Midbrain (tissue), 1 donor: Measurements from ENCODE around the gene SMIM41.
A peak's percentile ranks its signal among the peaks of the same experiment; 100 is the strongest.

ENCODE experiments used
- DNase-seq: peaks from one replicate; lab custom pipeline; 2025; lab: John Stamatoyannopoulos, UW

Gene SMIM41

DNA sequence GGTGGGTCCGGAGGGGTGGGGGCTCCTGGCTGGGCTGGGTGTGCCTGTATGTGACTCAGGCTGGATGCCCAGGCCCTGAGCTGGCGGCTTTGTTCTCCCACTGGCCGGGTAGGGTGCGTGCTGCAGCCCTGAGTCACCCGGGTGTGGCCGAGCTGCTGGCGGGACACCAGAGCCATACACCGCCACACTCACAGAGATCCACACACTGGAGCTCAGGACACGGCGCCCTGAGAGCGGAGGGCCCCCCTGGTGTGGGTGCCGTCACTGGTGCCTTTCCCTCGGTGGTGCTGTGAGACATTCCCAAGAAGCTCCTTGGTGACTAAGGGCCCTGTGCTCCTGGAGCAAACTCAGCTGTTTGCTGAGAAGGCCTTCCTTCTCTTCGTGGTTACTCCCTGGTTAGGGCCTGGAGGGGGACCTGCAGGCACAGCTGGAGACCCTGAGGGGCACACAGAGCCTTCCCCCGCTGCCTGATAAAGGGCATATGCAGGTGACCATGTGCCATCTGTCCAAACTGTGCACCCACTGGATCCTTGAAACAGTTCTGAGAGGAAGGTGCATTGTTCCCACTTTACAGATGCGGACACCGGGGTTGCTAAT lies 68.0 kb downstream of the SMIM41 start:
- no peak for DNase-seq

DNA sequence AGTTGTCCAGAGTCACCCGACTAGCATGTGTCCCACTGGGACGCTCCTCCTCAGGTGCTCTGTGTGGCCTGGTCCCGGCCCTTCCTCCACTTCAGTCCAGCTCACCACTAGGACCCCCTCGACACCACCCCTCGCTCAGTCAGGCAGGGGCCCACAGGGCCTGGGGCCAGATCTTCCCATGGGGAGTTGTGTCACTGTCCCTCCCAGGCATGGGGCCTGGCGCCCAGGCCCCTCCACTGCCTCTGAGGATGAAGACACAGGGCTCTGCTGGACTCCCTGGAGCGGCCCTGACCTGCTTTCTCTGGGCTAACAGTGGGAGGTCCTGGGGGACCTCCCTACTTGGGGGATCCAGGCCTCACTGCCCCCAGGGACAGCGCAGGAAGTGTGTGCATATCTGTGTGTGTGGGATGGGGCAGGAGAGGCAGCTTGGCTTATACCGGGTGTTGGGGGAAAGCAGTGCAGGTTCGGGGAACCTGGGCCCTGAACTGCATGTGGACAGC lies 68.5 kb downstream of the SMIM41 start:
- DNase-seq = no peak

DNA sequence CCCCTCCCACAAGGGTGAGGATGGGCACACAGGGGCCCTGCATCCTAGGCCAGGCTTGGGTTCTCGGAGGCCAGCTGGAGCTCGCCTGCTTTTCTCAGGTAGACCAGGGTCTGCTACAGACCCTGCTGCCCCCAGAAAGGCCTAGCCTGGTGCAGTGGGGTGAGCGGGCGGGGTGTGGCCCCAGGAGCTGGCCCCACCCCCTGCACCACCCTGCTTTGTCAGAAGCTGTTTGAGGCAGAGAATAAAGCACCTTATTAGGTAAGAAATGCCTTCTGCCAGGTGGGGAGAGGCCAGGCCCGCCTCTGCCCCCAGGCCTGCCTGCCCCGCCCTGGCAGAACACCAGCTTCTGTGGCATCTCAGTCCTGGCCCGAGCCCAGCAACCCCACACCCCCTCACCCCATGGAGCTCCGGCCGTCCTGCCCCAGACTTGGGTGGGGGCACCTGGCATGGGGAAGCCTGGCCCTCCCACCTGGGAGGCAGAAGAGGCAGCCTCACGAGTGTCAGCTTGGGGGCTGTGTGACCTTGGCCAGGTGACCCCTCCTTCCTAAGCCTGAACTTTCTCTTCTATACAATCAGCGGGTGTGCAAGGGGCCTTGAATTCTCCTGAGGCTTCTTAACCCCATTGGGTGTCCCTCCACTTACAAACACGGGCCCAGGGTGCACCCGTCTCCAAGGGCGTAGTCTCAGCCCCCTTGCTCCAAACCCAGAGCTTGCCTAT lies 69.1 kb downstream of the SMIM41 start:
- no peak for DNase-seq

DNA sequence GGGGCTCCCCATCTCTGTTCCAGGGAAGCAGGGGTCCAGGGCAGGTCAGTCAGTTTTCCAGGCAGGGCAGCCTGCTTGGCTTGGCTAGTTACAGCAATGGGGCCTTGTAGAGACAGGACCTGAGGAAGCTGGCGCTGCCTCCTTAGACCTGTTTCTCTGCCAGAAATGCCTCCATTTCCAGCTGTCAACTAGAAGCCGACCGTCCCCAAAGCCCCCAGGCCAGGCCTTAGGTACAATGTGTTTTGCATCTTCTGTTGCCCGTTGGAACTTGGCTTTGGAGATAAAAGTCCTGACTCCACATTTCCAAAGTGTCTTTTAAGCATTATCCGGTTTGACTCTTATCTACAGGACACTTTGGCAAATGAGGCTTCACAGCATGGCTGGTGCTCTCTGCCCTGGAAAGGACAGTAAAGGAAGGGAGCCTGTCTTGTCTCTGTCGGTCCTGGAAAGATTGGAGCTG lies 69.7 kb downstream of the SMIM41 start:
- DNase-seq = no peak

DNA sequence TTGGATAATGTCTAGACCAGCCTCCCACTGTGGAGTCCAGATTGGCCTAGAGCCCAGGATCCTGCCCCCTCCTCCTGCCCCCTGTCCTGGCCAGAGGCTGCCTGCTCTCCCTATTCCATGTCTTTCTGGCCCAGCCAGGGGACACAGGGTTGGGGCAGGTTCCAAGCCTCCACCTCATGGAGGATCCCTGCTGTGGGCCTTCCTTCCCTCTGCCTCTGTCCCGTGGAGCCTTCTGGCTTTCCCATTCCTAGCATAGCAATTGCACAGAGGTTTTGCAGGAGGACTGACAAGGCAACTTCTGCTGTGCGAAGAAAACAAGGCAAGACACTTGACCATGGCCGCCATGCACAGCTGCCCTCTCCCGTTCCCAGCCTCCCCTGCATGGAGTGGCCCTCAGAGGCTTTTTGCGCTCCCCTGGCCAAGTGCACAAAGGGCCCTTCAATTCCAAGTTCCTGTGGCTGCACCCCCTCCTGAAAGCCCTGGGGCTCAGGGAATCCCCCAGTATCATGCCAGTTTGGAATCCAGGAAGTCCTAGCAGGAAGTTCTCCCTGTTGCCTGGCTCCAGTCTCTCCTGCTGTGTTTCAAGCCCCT lies 70.2 kb downstream of the SMIM41 start:
- no peak for DNase-seq

DNA sequence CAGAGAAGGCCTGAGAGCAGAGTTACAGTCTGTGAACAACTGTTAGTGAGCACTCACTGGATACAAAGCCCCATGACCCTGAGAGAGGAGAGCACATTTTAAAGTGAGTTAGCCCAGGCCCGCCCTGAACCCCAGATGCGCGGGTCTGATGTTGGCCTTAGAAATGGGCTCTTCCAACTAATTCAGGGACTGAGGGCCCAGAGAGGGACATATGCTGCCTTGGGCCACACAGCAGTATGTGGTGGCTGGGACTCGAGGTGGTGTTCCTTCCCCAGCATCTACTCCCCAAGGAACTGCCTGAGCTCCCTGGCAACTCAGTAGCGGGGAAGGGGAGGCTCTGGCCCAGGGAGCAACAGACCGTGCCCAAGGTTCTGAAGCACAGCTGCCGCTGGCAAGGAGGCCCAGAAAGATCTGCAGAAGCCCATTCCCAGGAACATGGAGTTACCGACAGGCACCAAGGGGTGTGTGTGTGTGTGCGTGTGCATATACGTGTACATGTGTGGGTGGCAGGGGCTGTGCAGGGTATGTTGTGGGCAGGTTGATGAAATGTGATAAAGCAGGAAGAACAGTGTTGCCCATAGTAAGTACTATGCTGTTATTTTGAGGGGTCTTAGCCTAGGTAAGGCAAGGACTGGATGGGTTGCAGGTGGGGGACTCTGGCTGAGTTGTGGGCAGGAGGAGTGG lies 71.8 kb downstream of the SMIM41 start:
- no peak for DNase-seq

DNA sequence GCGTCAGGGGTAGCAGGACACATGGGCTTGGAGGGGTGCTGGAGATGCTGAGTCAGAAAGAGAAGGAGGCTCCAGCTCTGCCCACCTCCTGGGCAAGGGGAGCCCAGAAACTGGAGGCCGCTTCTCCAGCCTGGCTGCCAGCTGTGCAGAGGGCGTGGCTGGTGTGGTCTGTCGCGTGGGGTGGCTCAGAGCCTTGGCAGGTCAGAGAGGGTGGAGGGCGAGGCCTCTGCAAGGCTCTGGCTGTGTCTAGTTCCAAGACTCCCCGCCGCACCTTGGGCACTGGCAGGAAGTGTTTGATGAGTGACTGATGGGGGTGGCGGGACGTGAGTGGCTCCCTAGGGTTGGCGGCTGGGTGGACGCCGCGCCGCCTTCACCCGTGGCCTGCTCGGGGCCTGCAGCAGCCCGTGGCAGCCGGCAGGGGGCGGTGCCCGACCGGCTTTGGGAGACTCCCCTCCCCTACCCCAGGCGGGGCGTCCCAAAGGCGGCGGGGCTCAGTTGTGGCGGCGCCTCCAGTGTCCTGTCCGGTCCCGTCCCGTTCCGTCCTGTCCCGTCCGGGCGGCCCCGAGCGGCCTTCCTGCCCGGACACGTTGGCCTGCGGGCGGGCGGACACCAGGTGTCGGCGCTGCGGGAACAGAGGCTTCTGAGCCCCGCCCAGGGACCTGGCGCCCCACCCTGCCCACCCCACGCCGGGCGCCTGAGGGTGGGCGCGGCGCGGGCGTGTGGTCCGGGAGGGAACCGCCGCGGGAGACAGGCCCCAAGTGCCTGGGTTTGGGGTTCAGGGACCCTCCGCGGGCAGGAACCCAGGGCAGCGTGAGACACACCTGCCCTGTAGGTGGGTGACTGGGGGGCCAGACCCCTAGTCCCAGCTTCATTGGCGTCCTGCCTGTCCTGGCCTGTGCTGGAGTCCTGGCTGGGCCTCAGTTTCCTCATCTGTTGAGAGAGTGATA lies 72.6 kb downstream of the SMIM41 start:
- DNase-seq = peak; percentile 7

DNA sequence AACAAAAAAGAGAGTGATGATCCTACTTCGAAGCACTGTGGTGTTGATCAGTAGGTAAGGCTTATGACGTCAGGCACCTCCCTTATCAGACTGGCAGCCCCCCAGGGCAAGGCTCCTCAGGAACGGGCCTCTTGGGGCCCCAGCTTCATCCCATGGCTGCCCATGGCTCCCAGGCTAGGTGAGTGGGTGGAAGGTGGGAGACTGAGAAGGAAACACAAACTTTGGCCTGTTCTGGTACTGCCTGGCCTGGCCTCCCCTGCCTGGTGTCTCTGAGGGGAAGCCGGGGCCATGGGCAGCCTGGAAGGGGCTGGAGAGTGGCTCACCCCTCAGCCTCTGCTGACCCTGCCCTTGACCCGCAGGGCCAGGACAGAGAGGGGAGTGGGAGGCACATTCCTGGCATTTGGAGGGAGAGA lies 73.4 kb downstream of the SMIM41 start:
- no peak for DNase-seq

DNA sequence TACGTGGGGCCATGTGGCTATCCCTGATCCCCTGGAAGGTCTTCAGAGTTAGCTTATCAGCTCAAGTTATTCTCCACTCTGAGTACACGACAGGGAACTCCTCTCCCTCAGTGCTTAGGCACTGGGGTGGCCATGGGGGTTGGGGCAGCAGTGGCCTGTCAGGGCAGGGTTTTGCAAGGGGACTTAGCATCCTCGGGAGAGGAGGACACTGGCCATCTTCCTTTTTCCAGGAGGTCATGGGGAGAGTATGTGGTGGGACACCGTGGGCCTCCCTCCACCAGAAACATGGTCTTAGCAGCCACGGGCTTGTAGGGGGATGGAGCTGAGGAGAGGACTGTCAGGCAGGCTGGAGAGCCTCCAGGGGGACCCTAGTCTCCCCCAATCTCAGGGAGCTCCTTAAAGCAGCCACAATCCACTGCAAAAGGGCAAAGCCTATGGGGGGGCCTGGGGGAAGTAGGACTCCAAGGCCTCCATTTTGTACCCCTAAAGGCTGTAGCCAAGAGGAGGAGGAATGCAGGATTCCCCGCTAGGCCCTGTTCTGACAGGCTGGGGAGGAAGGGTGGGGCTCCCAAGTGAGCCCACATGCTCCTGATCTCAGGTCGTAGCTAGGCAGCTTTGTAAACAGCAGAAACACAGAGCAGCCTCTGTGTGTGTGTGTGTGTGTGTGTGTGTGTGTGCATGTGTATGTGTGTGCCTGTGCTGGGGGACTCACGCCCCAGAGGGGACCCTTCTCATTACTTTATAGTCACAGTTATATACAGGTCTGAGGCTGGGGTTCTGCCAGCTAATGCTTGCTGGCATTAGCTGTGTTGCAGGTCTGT lies 75.8 kb downstream of the SMIM41 start:
- no peak for DNase-seq

DNA sequence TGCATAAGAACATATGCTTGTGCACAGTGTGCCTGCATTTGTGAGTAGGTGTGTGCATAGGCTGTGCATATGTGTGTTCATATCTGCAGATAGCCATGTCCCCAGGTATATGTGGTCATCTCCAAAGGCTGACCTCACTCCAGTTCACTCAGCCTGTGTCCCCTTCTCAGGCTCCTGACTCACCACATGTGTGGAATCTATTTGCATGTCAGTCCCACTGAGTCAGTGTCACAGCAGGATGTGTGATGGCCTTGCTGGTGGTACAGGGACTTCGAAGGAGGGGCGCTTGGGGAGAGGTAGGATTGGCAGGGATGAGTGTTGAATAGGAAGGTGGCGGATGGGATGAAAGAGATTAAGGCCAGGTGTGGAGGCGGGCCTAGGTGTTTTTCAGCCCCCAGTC lies 76.8 kb downstream of the SMIM41 start:
- DNase-seq = no peak

DNA sequence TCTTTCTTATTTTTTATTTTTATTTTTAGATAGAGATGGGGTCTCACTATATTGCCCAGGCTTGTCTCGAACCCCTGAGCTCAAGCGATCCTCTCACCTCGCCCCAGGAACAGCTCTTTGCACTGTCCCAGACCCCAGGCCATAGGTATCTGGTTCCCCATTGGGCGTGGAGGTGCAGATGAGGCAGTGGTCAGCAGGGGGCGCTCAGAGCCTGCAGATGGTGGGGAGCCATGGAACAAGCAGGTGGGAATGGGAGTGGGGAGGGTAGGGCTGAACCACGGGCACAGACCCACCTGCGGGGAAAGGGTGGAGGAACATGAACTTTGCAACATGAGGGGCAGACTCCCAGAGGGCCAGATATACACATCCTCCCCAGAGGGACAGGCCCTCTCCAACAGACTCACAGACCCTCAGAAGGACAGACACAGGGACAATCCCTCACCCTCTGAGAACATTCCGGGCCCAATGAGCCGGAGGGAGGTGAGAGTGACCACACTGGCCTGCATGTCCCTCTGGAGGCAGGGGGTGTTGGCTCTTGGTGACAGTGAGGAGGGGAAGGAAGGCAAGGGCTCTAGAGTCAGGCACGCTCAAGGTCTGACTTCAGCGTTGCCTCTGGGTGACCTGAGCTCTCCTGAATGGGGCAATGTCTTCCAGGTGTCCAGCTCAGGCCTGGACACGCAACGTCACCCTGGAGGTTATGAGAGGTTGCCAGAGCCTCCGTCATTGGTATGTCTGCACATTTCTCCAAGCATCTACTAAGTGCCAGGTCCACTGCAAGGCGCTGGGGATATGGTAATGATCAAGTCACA lies 77.5 kb downstream of the SMIM41 start:
- DNase-seq = peak; percentile 78

DNA sequence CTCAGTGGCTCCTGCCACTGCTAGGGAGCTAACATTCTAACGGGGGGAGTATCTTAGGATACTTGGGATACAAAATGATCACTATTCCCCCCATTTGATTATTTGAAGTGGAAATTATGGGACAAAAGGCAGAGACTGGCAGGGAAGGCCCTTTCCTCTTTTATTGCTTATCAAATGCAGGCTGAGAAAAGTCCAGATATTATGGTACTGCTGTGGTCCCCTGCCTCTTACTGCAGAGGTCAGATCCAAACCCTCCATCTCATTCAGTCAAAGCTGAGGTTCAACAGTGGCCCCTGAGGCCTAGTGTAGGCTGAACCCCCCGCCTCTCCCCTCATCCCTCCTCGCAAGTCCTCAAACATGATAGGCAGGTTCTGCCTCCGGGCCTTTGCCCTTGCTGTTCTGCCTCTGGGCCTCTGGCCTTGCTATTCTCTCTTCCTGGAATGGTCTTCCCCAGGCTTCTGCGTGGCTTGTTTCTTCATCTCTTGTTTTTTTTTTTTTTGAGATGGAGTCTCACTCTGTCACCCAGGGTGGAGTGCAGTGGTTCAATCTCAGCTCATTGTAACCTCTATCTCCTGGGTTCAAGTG lies 78.2 kb downstream of the SMIM41 start:
- no peak for DNase-seq
